Glomerular endothelial cell (primary cell): ENCODE data around the gene TOGARAM1. TPM values are rescaled to one million over a fixed set of nuclear protein-coding genes. Genes with fewer than 3 reads are reported as not detected.

ENCODE experiments used
- DNase-seq: peaks from one replicate; pipeline ENCODE4 v3.0.0-alpha.2; 2011; ENCODE audit warnings: low read depth, low spot score; ENCODE audit errors: extremely low read depth
- total RNA-seq: library from RNA; depleted of rRNA; stranded (reverse); fragments of >200 nt; gene quantifications from 2 replicates; pipeline ENCODE4 v1.2.3, GENCODE V29; 2015

The TOGARAM1 gene
- total RNA-seq, 1 donor from 2014 or later, result 28.3 TPM

GRCh38 chr14:45083617-45083975, 121.6 kb downstream of the TOGARAM1 start:
- DNase-seq, result no peak

- no peak for DNase-seq
These were observed 122.2 kb downstream of the TOGARAM1 start, which contains the start of gene PRPF39 for GRCh38 chr14:45083976-45084722. Gene PRPF39 (plus strand): TSS chr14:45084116. CDS start chr14:45095240, 11,124 bp downstream.

GRCh38 chr14:45084946-45085346, 123.0 kb downstream of the TOGARAM1 start:
- no peak for DNase-seq

GRCh38 chr14:45089813-45090212, 127.8 kb downstream of the TOGARAM1 start:
- no peak for DNase-seq

GRCh38 chr14:45091710-45092109, 129.7 kb downstream of the TOGARAM1 start:
- DNase-seq, result no peak

GRCh38 chr14:45094275-45094674, 132.3 kb downstream of the TOGARAM1 start:
- no peak for DNase-seq

GRCh38 chr14:45095143-45095542, 133.2 kb downstream of the TOGARAM1 start:
- DNase-seq, result no peak

- DNase-seq, result no peak
These were observed 134.2 kb downstream of the TOGARAM1 start for GRCh38 chr14:45096218-45096617.

GRCh38 chr14:45103806-45104205, 141.8 kb downstream of the TOGARAM1 start:
- DNase-seq, result no peak

- no peak for DNase-seq
These were observed 142.6 kb downstream of the TOGARAM1 start for GRCh38 chr14:45104561-45104960.

- no peak for DNase-seq
These were observed 151.1 kb downstream of the TOGARAM1 start for GRCh38 chr14:45112896-45113781.

- no peak for DNase-seq
These were observed 152.3 kb downstream of the TOGARAM1 start for GRCh38 chr14:45114327-45114726.

GRCh38 chr14:45118594-45118993, 156.6 kb downstream of the TOGARAM1 start:
- no peak for DNase-seq

GRCh38 chr14:45120096-45120495, 158.1 kb downstream of the TOGARAM1 start:
- DNase-seq, result no peak

GRCh38 chr14:45123271-45123670, 161.3 kb downstream of the TOGARAM1 start:
- DNase-seq, result no peak

Other genes with a start within 250 kb of the TOGARAM1 start
- gene KLHL28, start 243 bp upstream of the TOGARAM1 start, total RNA-seq, result 5.0 and 8.7 TPM in 2 replicates
- 9.0 and 29.6 TPM in 2 replicates for gene PRPF39, start 121.9 kb downstream of the TOGARAM1 start, total RNA-seq
- 45.3 and 51.6 TPM in 2 replicates for gene FKBP3, start 172.3 kb downstream of the TOGARAM1 start, total RNA-seq
- 4.8 and 6.2 TPM in 2 replicates for gene FANCM, start 173.7 kb downstream of the TOGARAM1 start, total RNA-seq